Liver (tissue), 3 donors: ENCODE measurements around the gene CDH4.

Source experiments
- ATF3 ChIP-seq: IDR thresholded peaks from 2 replicates; pipeline ENCODE4 v1.6.1; 2016; ENCODE audit warnings: antibody characterized with exemption
- CTCF ChIP-seq: fragments of 150-350 bp; IDR thresholded peaks from 2 replicates; pipeline ENCODE4 v1.5.1; 2017; ENCODE audit warnings: improper control_type of control experiment, low read depth, low read length; ENCODE audit not compliant: missing input control
- EGR1 ChIP-seq, 2 donors: IDR thresholded peaks; 2 replicates each; pipeline ENCODE4 v1.6.1; 2016 to 2018; ENCODE audit warnings: antibody characterized with exemption in 2 of 2, low read depth in 2 of 2
- FOXA1 ChIP-seq: IDR thresholded peaks from 2 replicates; pipeline ENCODE4 v1.6.1; 2016; ENCODE audit warnings: antibody characterized with exemption
- FOXA2 ChIP-seq: IDR thresholded peaks from 2 replicates; pipeline ENCODE4 v1.6.1; 2016; ENCODE audit warnings: antibody characterized with exemption
- GABPA ChIP-seq, 2 donors: IDR thresholded peaks in 1 of 2; conservative IDR thresholded peaks in 1 of 2; 2 replicates each; pipeline ENCODE4 v1.6.1; 2016; ENCODE audit warnings: antibody characterized with exemption in 2 of 2, mild to moderate bottlenecking in 1 of 2, moderate library complexity in 1 of 2
- HNF4A ChIP-seq, 2 donors: conservative IDR thresholded peaks; 2 replicates each; pipeline ENCODE4 v1.6.1; 2016; ENCODE audit warnings: antibody characterized with exemption in 2 of 2, mild to moderate bottlenecking in 2 of 2
- JUND ChIP-seq, 2 donors: IDR thresholded peaks; 2 replicates each; pipeline ENCODE4 v1.6.1; 2016; ENCODE audit warnings: antibody characterized with exemption in 2 of 2
- NR2F2 ChIP-seq: IDR thresholded peaks from 2 replicates; pipeline ENCODE4 v1.6.1; 2016; ENCODE audit warnings: antibody characterized with exemption
- RAD21 ChIP-seq, 2 donors: IDR thresholded peaks; 2 replicates each; pipeline ENCODE4 v1.6.1; 2016; ENCODE audit warnings: antibody characterized with exemption in 2 of 2, mild to moderate bottlenecking in 2 of 2
- REST ChIP-seq: IDR thresholded peaks from 2 replicates; pipeline ENCODE4 v1.6.1; 2016; ENCODE audit warnings: antibody characterized with exemption, mild to moderate bottlenecking
- TAF1 ChIP-seq: conservative IDR thresholded peaks from 2 replicates; pipeline ENCODE4 v1.6.1; 2016; ENCODE audit warnings: antibody characterized with exemption, mild to moderate bottlenecking
- donor health status: healthy.
- donor health status: healthy.

GRCh38 chr20:61797971-61798411 is 545.9 kb downstream of the CDH4 start:
- TF ChIP-seq CTCF (no peak), RAD21 (IDR thresholded peaks at IDR 0.05) (no peak), REST (no peak), TAF1 (no peak), EGR1 (IDR thresholded peaks at IDR 0.05; ENCODE audit: low read depth in 2 of 2) (no peak), FOXA2 (no peak), HNF4A (conservative IDR thresholded peaks at IDR 0.05) (no peak), JUND (IDR thresholded peaks at IDR 0.05) (no peak), ATF3 (no peak), GABPA (IDR thresholded peaks at IDR 0.05 in 1 of 2, conservative IDR thresholded peaks at IDR 0.05 in 1 of 2) (no peak), NR2F2 (no peak), FOXA1 (no peak)
